Measurements from ENCODE around the gene STARD5.

The STARD5 gene

DNA sequence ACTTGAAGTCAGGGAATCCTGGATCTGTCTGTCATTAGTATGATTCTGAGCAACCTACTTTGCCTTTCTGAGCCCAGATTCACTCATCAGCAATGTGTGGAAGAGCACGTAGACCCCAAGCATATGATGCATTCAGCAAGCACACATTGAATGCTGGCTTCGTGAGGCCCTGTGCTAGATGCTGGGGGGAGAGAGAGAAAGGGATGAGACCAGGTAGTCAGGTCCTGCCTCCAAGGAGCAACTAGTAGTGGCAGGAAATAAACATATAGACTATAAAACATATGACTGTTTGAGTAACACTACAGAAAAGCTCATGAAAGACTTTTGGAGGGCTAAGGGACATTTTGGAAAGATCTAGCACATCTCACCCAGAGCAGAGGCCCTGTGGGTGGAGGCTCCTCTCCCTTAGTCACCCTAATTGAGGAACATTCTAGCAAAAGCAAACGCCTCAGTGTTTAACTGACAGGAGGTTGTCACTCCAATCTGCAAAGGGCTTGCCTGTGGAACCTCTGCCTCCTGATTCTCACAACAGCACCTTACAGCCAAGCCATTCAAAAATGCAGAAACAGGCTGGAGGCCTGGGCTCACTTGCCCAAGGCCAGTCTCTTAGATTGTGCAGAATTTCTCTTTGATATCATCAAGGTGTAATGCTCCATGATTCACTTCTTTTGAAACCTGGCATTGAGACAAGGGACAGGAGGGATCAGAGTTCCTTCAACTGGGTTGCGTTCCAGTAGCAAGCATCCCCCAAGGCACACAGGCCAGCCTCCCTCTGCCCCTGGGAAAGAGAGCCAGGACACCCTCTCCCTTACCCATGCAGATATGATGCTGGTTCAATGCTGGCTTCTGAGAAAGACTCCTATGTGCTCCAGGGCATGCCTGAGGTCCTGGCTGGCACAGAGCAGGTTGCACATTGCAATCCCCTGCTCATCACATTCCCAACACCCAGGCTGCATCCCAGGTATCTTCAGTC lies 26.1 kb downstream of the STARD5 start:
- H3K9me3 ChIP-seq (ENCODE audit: control insufficient read depth, low read depth, low read length) = no peaks in the 10 kb centered on the region
- no peaks in the 10 kb centered on the region for H3K36me3 ChIP-seq (ENCODE audit: control insufficient read depth, low read depth, low read length)
- no peak overlapping the region for H3K27ac ChIP-seq (ENCODE audit: low read length)
- no peaks in the 10 kb centered on the region for H3K27me3 ChIP-seq (ENCODE audit: control insufficient read depth, insufficient read depth, low read length)
- no peak overlapping the region for H3K4me3 ChIP-seq (ENCODE audit: low read length)
- H3K9ac ChIP-seq (ENCODE audit: low read length) = no peak overlapping the region
- peaks cover 16% of the 10 kb centered on the region for H3K4me1 ChIP-seq (ENCODE audit: control insufficient read depth, low read depth, low read length)

GRCh38 chr15:81297147-81297572 lies 26.8 kb downstream of the STARD5 start:
- Histone ChIP-seq H3K4me1 (ENCODE audit: control insufficient read depth, low read depth, low read length) (peaks cover 10% of the 10 kb centered on the region), H3K4me3 (ENCODE audit: low read length) (no peak overlapping the region), H3K9ac (ENCODE audit: low read length) (no peak overlapping the region), H3K9me3 (ENCODE audit: control insufficient read depth, low read depth, low read length) (no peaks in the 10 kb centered on the region), H3K27me3 (ENCODE audit: control insufficient read depth, insufficient read depth, low read length) (no peaks in the 10 kb centered on the region), H3K36me3 (ENCODE audit: control insufficient read depth, low read depth, low read length) (no peaks in the 10 kb centered on the region), H3K27ac (ENCODE audit: low read length) (no peak overlapping the region)

DNA sequence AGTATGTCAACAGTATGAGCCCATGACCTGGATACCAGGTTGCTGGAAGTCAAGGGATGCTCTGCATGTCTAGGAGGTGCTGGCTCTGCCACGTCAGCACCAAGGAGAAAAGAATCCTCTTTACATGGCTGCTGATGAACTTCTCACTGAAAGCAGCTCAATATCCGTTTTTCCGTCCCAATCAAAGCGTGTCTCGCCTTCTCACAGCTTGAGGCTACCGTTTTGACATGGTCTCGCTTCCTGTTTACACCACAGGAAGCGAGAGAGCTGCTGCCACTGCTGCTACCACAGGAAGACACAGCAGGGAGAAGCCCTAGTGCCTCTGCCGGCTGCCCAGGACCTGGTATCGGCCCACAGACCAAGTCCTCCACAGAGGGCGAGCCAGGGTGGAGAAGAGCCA lies 27.3 kb downstream of the STARD5 start:
- Histone ChIP-seq H3K9ac (ENCODE audit: low read length) (no peak overlapping the region), H3K4me1 (ENCODE audit: control insufficient read depth, low read depth, low read length) (peaks cover 10% of the 10 kb centered on the region), H3K27me3 (ENCODE audit: control insufficient read depth, insufficient read depth, low read length) (no peaks in the 10 kb centered on the region), H3K4me3 (ENCODE audit: low read length) (no peak overlapping the region), H3K36me3 (ENCODE audit: control insufficient read depth, low read depth, low read length) (no peaks in the 10 kb centered on the region), H3K9me3 (ENCODE audit: control insufficient read depth, low read depth, low read length) (no peaks in the 10 kb centered on the region), H3K27ac (ENCODE audit: low read length) (no peak overlapping the region)

GRCh38 chr15:81296186-81296585 lies 27.8 kb downstream of the STARD5 start:
- H3K4me3 ChIP-seq (ENCODE audit: low read length) = no peak overlapping the region
- H3K27ac ChIP-seq (ENCODE audit: low read length) = no peak overlapping the region

DNA sequence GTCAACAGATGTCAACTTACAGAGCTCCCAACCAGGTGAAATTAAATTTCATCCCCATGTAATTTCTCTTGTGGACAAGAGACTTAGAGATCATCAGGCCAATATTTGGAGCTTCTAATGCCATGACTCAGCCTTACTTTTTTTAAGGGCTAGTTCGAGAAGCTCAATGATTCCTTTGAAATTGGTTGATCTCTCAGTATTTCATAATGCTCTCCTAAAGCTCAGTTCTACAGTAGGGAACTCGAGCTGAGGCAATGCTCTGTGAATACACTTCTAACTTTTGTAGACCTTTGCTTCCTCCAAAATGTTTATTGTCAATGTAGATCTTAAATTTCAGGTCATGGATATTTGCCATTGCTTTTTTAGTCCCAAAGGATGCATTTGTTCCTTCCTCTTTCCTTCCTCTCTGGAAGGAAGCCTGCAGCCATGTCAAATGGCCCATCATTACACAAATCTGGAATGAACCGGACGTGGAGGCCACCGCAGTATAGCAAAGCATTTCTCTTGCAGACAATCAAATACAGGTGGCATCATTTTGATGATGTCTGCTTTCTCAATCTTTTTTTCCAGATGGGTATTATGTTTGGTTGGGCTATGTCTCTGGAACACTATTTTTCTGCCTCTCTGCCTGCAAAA lies 28.3 kb downstream of the STARD5 start:
- Histone ChIP-seq H3K4me1 (ENCODE audit: control insufficient read depth, low read depth, low read length) (peaks cover 10% of the 10 kb centered on the region), H3K9me3 (ENCODE audit: control insufficient read depth, low read depth, low read length) (no peaks in the 10 kb centered on the region), H3K4me3 (ENCODE audit: low read length) (no peak overlapping the region), H3K27me3 (ENCODE audit: control insufficient read depth, insufficient read depth, low read length) (no peaks in the 10 kb centered on the region), H3K27ac (ENCODE audit: low read length) (no peak overlapping the region), H3K9ac (ENCODE audit: low read length) (no peak overlapping the region), H3K36me3 (ENCODE audit: control insufficient read depth, low read depth, low read length) (no peaks in the 10 kb centered on the region)

More at GRCh38 chr15:81296186-81296585, 27.8 kb downstream of the STARD5 start:
- Histone ChIP-seq H3K27me3 (ENCODE audit: control insufficient read depth, insufficient read depth, low read length) (no peaks in the 10 kb centered on the region), H3K36me3 (ENCODE audit: control insufficient read depth, low read depth, low read length) (no peaks in the 10 kb centered on the region), H3K4me1 (ENCODE audit: control insufficient read depth, low read depth, low read length) (peaks cover 10% of the 10 kb centered on the region), H3K9ac (ENCODE audit: low read length) (no peak overlapping the region), H3K9me3 (ENCODE audit: control insufficient read depth, low read depth, low read length) (no peaks in the 10 kb centered on the region)

DNA sequence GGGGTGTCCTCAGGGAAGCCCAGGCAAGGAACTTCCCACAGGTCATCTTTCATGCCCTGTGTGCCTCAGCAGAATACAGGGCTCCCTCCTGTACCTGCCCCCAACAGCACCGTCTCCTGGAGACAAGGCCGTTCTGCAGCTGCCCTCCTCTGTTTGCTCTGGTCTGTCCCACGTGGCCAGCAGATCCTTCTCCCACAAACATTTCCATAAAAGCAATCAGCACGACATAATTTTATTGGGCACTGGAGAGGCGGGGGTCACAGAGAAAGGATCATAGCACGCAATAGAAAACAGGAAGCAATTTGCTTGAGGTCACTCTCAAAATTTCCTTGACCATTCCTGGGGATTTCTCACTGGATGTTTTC lies 29.4 kb downstream of the STARD5 start:
- H3K9ac ChIP-seq (ENCODE audit: low read length) = no peak overlapping the region
- peaks cover 10% of the 10 kb centered on the region for H3K4me1 ChIP-seq (ENCODE audit: control insufficient read depth, low read depth, low read length)
- H3K27me3 ChIP-seq (ENCODE audit: control insufficient read depth, insufficient read depth, low read length) = no peaks in the 10 kb centered on the region
- H3K4me3 ChIP-seq (ENCODE audit: low read length) = no peak overlapping the region
- H3K9me3 ChIP-seq (ENCODE audit: control insufficient read depth, low read depth, low read length) = no peaks in the 10 kb centered on the region
- no peaks in the 10 kb centered on the region for H3K36me3 ChIP-seq (ENCODE audit: control insufficient read depth, low read depth, low read length)
- no peak overlapping the region for H3K27ac ChIP-seq (ENCODE audit: low read length)

GRCh38 chr15:81293728-81294515 lies 30.0 kb downstream of the STARD5 start:
- no peak overlapping the region for H3K9ac ChIP-seq (ENCODE audit: low read length)
- no peak overlapping the region for H3K27ac ChIP-seq (ENCODE audit: low read length)
- no peaks in the 10 kb centered on the region for H3K36me3 ChIP-seq (ENCODE audit: control insufficient read depth, low read depth, low read length)
- H3K4me1 ChIP-seq (ENCODE audit: control insufficient read depth, low read depth, low read length) = peaks cover 10% of the 10 kb centered on the region
- H3K9me3 ChIP-seq (ENCODE audit: control insufficient read depth, low read depth, low read length) = no peaks in the 10 kb centered on the region
- H3K4me3 ChIP-seq (ENCODE audit: low read length) = no peak overlapping the region
- no peaks in the 10 kb centered on the region for H3K27me3 ChIP-seq (ENCODE audit: control insufficient read depth, insufficient read depth, low read length)

DNA sequence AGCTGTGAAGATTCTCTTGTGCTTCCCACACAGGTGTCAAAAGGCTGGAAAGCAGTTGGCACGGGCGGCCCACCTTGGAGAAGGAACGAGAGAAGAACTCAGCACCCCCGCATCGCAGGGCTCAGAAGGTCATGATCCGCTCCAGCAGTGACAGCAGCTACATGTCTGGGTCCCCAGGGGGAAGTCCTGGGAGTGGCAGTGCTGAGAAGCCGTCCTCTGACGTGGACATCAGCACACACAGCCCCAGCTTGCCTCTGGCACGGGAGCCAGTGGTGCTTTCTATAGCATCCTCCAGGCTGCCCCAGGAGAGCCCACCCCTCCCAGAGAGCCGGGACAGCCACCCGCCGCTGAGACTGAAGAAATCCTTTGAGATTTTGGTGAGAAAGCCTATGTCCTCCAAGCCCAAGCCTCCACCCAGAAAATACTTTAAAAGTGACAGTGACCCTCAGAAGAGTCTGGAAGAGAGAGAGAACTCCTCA lies 31.4 kb downstream of the STARD5 start:
- Histone ChIP-seq H3K27ac (ENCODE audit: low read length) (no peak overlapping the region), H3K4me1 (ENCODE audit: control insufficient read depth, low read depth, low read length) (peaks cover 10% of the 10 kb centered on the region), H3K9me3 (ENCODE audit: control insufficient read depth, low read depth, low read length) (no peaks in the 10 kb centered on the region), H3K36me3 (ENCODE audit: control insufficient read depth, low read depth, low read length) (no peaks in the 10 kb centered on the region), H3K9ac (ENCODE audit: low read length) (no peak overlapping the region), H3K4me3 (ENCODE audit: low read length) (no peak overlapping the region), H3K27me3 (ENCODE audit: control insufficient read depth, insufficient read depth, low read length) (no peaks in the 10 kb centered on the region)

DNA sequence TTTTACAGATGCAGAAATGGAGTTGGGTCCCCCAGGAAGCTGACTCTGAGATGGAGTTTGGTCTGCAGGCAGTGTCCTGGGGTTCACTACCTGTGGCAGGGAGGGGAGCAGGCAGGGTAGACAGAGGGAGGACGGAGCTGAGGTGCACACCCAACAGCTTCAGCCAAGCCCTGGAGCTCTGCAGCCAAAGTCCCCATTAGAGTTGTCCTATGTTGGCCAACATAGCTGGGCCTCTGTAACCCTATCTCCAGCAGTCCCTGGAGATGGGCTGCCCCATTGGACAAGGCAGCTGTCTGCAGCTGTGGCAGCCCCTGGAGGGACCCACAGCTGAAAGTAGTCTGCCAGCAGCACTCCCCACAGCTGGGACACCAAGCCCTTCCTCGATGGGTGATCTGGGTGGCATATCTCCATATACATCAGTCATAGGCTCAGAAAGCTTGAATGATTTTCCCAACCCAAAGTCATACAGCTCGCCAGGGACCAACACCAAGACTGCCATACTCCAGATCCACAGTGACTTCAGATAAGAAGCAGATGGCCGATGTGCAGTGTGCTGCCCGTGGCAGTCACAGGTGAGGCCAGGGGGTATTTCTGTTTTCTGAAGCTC lies 31.9 kb downstream of the STARD5 start:
- H3K36me3 ChIP-seq (ENCODE audit: control insufficient read depth, low read depth, low read length) = no peaks in the 10 kb centered on the region
- peaks cover 10% of the 10 kb centered on the region for H3K4me1 ChIP-seq (ENCODE audit: control insufficient read depth, low read depth, low read length)
- no peaks in the 10 kb centered on the region for H3K9me3 ChIP-seq (ENCODE audit: control insufficient read depth, low read depth, low read length)
- no peaks in the 10 kb centered on the region for H3K27me3 ChIP-seq (ENCODE audit: control insufficient read depth, insufficient read depth, low read length)
- H3K27ac ChIP-seq (ENCODE audit: low read length) = no peak overlapping the region
- H3K4me3 ChIP-seq (ENCODE audit: low read length) = no peak overlapping the region
- no peak overlapping the region for H3K9ac ChIP-seq (ENCODE audit: low read length)

- Histone ChIP-seq H3K36me3 (ENCODE audit: control insufficient read depth, low read depth, low read length) (no peaks in the 10 kb centered on the region), H3K9ac (ENCODE audit: low read length) (no peak overlapping the region), H3K9me3 (ENCODE audit: control insufficient read depth, low read depth, low read length) (no peaks in the 10 kb centered on the region), H3K27me3 (ENCODE audit: control insufficient read depth, insufficient read depth, low read length) (no peaks in the 10 kb centered on the region), H3K4me1 (ENCODE audit: control insufficient read depth, low read depth, low read length) (peaks cover 10% of the 10 kb centered on the region), H3K27ac (ENCODE audit: low read length) (no peak overlapping the region), H3K4me3 (ENCODE audit: low read length) (no peak overlapping the region)
Measured at GRCh38 chr15:81289910-81290309, 34.0 kb downstream of the STARD5 start.

GRCh38 chr15:81288616-81289015 lies 35.3 kb downstream of the STARD5 start:
- H3K27ac ChIP-seq (ENCODE audit: low read length) = no peak overlapping the region
- H3K4me3 ChIP-seq (ENCODE audit: low read length) = no peak overlapping the region
- no peaks in the 10 kb centered on the region for H3K36me3 ChIP-seq (ENCODE audit: control insufficient read depth, low read depth, low read length)
- no peaks in the 10 kb centered on the region for H3K27me3 ChIP-seq (ENCODE audit: control insufficient read depth, insufficient read depth, low read length)
- no peak overlapping the region for H3K9ac ChIP-seq (ENCODE audit: low read length)
- H3K9me3 ChIP-seq (ENCODE audit: control insufficient read depth, low read depth, low read length) = no peaks in the 10 kb centered on the region
- peaks cover under 1% of the 10 kb centered on the region for H3K4me1 ChIP-seq (ENCODE audit: control insufficient read depth, low read depth, low read length)

Measured in iPS-18a (cell line).